ENCODE measurements around the gene PRPF6. TPM values are rescaled to one million over a fixed set of nuclear protein-coding genes. Genes with fewer than 3 reads are reported as not detected.
A peak's percentile ranks its signal among the peaks of the same experiment; 100 is the strongest.

Gene PRPF6
- total RNA-seq, 4 donors from 2014 or later: 28.5 to 73.0 (median 69.6) TPM

DNA sequence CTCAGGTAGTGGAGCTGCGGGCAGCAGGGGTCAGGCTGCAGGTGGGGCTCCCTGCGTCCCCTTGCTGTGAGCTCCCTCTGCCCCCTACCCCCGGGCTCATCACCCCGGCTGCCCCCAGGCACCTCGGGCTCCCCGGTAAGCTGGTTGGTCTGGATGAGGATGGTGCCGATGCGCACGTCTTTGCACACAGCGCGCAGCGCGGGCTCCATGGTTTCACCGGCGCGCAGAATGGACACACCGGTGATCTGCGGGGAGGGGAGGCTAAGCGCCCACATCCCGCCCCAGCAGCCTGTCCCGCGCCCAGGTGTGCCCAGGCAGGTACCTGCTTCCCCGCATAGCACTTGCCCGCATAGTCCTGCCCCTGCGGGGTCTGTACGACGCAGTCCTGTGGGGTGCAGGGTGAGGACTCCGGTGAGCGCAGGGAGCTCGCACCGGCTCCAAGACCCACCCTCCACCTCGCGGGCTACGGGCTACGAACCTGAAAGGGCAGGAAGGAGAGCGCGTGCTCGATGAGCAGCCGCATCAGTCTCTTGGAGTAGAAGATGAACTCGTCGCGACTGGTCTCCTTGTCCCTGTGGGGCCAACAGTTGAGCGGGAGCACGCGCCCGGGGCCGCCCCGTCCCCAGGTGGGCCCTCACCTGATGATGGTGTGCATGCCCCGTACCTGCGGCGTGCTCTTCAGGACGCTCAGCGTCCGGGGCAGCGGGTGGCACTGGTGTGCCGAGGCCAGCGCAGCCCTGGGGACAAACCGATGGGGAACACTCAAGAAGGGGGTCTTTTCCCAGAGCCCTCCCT lies 40.3 kb upstream of the PRPF6 start:
- H3K36me3 ChIP-seq: no peaks in the 10 kb centered on the region
- no peak for DNase-seq

DNA sequence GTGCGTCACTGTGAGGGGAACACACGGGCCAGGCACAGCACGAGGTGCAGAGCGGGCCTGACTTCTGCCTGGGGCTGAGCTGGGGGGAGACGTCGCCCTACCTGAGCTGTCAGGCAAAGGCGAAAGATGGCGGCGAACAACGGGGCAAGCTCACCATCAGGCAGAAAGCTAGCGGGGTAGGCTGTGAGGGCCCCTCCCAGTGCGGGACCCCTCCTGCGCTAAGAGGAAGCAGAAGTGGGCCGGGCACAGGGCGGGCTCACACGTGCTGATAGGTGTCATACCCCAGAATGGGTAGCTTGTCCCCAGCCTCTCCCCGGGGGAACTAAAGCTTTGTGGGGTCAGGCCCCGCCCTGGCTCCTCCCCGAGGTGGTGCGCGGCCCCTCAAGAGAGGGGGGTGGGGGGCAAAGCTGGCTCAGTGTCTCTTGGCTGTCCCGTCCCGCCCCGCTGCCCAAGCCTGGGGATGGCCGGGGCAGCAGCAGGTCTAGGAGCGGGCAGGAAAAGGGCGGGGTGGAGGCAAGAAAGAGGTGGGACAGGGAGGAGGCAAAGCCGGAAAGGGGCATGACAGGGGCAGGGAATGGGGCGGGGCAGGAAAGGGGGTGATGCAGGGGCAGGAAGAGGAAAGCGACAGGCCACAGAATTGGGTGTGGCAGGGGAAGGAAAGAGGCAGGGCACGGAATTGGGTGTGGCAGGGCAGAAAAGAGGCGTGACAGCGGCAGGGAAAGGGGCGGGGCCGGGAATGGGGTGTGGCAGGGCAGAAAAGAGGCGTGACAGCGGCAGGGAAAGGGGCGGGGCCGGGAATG lies 39.5 kb upstream of the PRPF6 start:
- Histone ChIP-seq H3K9me3 (no peaks in the 10 kb centered on the region), H3K4me3 (no peak overlapping the region), H3K4me1 (no peaks in the 10 kb centered on the region), H3K36me3 (no peaks in the 10 kb centered on the region), H3K27me3 (no peaks in the 10 kb centered on the region), H3K27ac (no peak overlapping the region)
- intact Hi-C loops (cut with DNase I; ENCODE audit: low total_unique reads): no loop called here
- TF ChIP-seq POLR2A (IDR thresholded peaks at IDR 0.05): no peak
- TF ChIP-seq, protein P1, sequence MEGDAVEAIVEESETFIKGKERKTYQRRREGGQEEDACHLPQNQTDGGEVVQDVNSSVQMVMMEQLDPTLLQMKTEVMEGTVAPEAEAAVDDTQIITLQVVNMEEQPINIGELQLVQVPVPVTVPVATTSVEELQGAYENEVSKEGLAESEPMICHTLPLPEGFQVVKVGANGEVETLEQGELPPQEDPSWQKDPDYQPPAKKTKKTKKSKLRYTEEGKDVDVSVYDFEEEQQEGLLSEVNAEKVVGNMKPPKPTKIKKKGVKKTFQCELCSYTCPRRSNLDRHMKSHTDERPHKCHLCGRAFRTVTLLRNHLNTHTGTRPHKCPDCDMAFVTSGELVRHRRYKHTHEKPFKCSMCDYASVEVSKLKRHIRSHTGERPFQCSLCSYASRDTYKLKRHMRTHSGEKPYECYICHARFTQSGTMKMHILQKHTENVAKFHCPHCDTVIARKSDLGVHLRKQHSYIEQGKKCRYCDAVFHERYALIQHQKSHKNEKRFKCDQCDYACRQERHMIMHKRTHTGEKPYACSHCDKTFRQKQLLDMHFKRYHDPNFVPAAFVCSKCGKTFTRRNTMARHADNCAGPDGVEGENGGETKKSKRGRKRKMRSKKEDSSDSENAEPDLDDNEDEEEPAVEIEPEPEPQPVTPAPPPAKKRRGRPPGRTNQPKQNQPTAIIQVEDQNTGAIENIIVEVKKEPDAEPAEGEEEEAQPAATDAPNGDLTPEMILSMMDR (IDR thresholded peaks at IDR 0.05): no peak
- DNase-seq: peak in 1 of 2 donors; percentile 44

More for the DNA sequence above, 40.3 kb upstream of the PRPF6 start:
- no peak overlapping the region for H3K4me3 ChIP-seq
- H3K27me3 ChIP-seq: no peaks in the 10 kb centered on the region
- no peak overlapping the region for H3K27ac ChIP-seq
- no peaks in the 10 kb centered on the region for H3K4me1 ChIP-seq
- intact Hi-C loops (cut with DNase I; ENCODE audit: low total_unique reads): no loop called here
- TF ChIP-seq, protein P1 (IDR thresholded peaks at IDR 0.05): no peak
- no peak for TF ChIP-seq POLR2A (IDR thresholded peaks at IDR 0.05)
- no peaks in the 10 kb centered on the region for H3K9me3 ChIP-seq

DNA sequence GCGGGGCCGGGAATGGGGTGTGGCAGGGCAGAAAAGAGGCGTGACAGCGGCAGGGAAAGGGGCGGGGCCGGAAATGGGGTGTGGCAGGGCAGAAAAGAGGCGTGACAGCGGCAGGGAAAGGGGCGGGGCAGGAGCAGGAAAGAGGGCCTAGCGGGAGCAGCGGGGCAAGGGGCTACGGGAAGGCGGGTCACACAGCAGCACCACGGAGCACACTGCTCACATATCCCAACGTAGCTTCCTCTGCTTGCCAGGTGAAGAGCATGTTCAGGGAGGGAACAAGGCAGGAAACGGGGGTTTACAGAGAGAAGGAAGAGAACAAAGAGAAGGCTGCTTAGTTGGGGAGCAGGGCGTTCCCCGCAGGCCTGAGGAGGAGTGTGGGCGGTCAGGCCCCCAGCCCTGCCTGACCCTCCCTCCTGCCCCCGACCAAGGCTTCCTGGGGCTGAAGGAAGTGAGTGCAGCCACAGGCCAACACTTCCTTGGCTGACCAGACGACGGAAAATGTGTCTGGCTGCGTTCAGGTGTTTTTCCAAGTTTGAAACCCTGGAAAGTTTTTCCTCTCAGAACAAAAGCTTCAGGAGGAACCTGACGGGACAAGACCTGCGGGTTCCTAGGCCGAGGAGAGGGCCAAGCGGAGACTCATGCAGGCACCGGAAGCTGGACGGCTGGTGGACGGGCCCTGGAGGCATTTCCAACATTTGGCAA lies 38.5 kb upstream of the PRPF6 start:
- TF ChIP-seq, protein P1 (IDR thresholded peaks at IDR 0.05): no peak
- no peak for TF ChIP-seq POLR2A (IDR thresholded peaks at IDR 0.05)
- Histone ChIP-seq H3K4me3 (no peak overlapping the region), H3K4me1 (no peaks in the 10 kb centered on the region), H3K36me3 (no peaks in the 10 kb centered on the region), H3K27ac (peak overlapping the region; percentile 44 to 45), H3K27me3 (no peaks in the 10 kb centered on the region), H3K9me3 (no peaks in the 10 kb centered on the region)
- intact Hi-C loops (cut with DNase I; ENCODE audit: low total_unique reads): no loop called here
- peak in 1 of 2 donors; percentile 40 for DNase-seq

DNA sequence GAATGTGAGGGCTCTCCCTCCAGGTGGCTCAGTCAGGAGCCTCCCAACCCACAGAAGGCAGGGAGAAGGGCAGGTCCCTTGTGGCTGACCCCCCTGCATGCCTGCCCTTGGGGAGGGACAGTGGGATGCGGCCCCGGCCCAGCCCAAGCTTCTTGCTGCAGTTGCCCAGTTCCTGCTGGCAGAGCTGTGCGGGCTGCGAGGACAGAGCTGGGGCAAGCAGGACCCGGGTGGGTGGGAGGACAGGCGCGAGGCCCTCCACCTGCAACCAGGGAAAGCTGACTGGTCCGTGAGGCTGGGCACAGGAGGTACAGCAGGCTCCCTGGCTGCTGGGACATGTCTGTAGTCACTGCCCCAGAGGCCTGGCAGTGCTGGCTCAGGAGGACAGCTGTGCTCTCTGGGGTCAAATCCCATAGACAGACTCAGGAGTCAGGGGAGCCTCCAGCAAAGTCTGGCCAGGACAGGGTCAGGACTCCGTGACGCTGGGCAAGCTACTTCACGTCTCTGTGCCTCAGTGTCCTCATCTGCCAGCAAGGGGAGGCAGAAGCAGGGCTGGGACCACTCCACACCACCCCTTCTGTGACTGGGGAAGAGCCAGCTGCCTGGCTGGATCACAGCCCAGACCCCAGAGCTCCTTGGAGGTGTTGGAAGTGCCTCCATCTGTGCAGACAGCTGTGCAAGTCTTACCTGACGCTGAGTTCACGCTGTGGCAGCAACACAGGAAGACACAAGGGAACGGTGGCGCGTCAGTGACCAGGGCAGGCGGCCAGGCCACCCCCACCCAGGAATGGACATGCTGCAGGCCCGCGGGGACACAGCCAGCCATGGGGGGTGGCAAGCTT lies 37.7 kb upstream of the PRPF6 start:
- no peaks in the 10 kb centered on the region for H3K9me3 ChIP-seq
- TF ChIP-seq, protein P1 (IDR thresholded peaks at IDR 0.05): no peak
- no peak for TF ChIP-seq POLR2A (IDR thresholded peaks at IDR 0.05)
- H3K4me1 ChIP-seq: no peaks in the 10 kb centered on the region
- no peak overlapping the region for H3K4me3 ChIP-seq
- no peak for DNase-seq
- no peaks in the 10 kb centered on the region for H3K27me3 ChIP-seq
- H3K27ac ChIP-seq: peak overlapping the region; percentile 44 to 45
- H3K36me3 ChIP-seq: no peaks in the 10 kb centered on the region
- intact Hi-C loops (cut with DNase I; ENCODE audit: low total_unique reads): no loop called here
